Ureter (tissue), 1 donor: ENCODE measurements around the gene DNAH6. TPM values are rescaled to one million over a fixed set of nuclear protein-coding genes. Genes with fewer than 3 reads are reported as not detected.

Experiments used
- DNase-seq: peaks from one replicate; pipeline ENCODE4 v3.0.0-alpha.2; 2020; ENCODE audit warnings: low spot score
- total RNA-seq: library from RNA; stranded (reverse); gene quantifications from one replicate; pipeline ENCODE4 v1.2.4, GENCODE V29; 2023
- donor health status: DM: yes; HTN: yes; CAD: no.

DNAH6 gene
- total RNA-seq, 1 donor from 2014 or later, result 2.2 TPM

- no peak for DNase-seq
Observed at GRCh38 chr2:84628486-84628885, 112.2 kb downstream of the DNAH6 start.

DNA sequence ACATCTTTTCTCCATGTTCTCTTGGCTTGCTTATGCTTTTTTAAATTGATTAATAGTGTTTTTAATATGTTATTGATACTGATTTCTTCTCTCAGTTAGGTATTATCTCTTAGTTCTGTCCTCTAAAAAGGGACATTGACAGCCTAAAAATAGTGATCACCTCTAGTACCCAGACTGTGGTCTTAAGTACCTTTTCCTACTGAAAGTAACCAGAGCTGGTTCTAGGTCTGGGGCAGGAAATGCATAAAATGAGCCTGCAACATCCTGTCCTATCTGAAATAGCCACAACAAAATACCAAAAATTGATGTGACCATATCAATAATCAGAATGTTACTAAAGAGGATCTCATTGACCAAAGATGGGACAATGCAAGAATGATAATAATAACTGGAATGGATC lies 113.3 kb downstream of the DNAH6 start:
- no peak for DNase-seq

DNA sequence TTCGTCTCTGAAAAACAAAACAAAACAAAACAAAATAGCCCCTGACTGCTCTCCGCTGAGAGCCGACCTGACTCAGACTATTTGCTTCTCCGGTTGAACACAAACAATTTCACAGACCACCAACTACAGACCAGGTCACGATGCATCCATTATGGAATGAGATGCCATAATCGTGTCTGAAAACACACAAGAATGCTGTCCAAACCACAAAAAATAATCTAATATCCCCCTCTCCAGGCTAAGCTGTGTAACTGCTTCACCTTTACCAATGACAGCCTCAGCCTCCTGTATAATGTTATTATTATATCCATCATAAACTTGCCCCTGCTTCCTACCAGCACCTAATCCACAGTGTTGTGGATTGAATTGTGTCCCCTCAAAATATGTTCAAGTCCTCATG lies 114.7 kb downstream of the DNAH6 start:
- DNase-seq, result no peak

GRCh38 chr2:84631985-84632384 lies 115.7 kb downstream of the DNAH6 start:
- DNase-seq, result no peak

DNA sequence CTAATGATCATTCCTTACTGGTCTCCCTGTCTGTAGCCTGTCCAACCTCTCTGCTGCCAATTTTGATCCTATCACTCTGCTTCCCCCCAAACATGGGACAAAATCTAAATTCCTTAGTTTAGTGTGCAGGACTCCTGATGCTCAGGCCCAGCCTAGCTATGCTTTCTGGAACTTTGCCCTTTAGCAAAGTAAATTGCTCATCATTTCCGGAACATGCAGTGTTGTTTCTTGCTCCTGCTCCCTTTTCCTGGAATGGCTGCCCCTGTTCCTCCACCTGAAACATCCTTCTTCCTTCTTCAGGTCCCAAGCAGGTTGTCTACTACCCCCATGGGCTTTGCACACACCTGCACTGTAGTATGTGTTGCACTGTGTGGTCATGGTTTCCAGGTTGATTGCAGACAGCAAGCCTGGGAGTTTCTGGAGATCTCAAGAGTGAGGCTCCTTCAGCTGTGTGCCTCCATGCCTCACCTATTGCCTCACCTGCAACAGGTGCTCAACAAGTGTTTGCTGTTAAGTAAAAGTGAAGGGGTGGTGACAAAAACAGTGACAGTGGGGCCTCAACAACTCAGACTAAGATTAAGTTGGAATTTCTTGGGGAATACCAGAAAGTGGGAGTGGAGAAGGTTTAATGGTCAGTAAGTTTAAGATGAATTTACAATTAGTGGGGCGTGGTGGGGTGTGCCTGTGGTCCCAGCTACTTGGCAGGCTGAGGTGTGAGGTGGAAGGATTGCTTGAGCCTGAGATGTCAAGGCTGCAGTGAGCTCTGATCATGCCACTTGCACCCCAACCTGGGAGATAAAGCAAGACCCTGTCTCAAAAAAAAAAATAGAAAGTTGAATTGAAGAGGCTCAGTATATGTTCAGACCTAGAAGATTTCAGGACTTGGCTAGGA lies 120.0 kb downstream of the DNAH6 start:
- DNase-seq, result no peak

DNA sequence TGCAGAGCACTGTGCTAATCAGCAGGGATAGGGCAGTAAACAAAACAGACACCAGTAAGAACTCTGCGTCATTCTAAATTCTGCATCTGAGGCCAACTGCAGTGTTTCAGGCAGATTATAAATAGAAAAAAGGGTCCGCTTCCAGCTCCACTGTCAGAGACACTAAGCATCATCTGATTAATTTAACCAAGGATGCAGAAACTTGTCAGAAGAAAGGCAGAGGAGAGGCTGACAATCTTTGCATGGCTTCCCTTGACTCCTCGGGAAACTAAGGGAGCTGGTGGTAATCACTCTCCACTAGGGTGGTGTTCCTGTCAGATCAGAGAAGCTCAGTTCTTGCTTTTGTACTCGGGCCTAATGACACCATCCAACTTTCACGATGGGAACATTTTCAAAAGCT lies 123.5 kb downstream of the DNAH6 start:
- no peak for DNase-seq

GRCh38 chr2:84640411-84640810 lies 124.1 kb downstream of the DNAH6 start:
- DNase-seq, result no peak

DNA sequence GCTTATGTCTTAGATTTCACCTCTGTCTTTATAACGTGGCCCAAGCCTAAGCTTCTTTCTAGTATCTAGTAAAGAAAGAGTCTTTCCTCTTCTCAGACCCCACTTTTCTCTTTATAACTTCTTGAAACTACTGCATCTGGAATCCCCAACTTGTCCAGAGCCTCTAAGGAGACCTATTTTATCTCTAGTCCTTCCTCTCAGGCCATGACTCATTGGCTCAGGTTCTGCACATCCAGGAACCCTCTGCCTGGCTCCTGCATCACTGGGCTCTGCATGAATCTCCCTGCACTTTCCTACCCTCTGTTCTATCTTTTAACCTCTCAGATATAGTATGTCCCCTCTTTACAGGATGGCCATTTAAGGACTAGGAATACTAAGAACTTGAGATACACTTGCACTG lies 124.7 kb downstream of the DNAH6 start:
- no peak for DNase-seq

GRCh38 chr2:84643991-84644390 lies 127.7 kb downstream of the DNAH6 start:
- DNase-seq, result no peak

- DNase-seq, result no peak
Observed at GRCh38 chr2:84646514-84646913, 130.2 kb downstream of the DNAH6 start.

- DNase-seq, result no peak
Observed at GRCh38 chr2:84647267-84647666, 131.0 kb downstream of the DNAH6 start.

GRCh38 chr2:84649058-84649457 lies 132.8 kb downstream of the DNAH6 start:
- no peak for DNase-seq

DNA sequence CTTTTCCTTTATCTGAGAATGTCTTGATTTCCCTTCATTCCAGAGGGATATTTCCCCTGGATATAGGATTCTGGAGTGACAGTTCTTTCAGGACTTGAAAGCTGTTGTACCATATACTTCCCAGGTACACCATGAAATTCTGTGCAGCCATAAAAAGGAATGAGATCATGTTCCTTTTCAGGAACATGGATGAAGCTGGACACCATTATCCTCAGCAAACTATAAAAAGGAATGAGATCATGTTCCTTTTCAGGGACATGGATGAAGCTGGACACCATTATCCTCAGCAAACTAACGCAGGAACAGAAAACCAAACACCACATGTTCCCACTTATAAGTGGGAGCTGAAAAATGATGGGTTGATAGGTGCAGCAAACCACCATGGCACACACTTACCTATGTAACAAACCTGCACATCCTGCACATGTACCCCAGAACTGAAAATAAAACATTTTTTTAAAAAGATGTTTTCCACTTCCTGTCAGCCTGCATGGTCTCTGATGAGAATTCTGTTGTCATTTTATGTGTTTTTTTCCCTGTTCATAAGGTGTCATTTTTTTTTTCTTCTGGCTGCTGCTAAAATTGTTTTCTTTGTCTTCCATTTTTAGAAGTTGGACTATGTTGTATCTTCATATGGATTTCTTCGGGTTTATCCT lies 133.3 kb downstream of the DNAH6 start:
- no peak for DNase-seq

DNA sequence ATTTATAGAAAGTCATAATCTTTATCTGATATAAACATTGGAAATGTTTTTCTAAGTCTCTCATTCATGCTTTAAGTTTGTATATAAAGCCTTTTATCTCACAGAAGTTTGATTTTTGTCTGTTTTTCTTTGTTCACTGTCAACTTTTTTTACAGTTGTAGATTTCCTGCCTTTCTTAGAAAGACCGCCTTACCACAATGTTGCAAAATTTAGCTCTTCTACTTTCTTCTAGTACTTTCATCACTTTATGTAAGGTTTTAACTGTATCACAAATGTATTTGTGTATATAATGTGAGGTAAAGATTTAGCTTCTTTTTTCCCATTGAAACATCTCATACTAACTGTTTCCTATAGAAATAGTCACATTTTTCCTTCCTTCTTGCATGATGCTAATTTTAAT lies 136.1 kb downstream of the DNAH6 start:
- no peak for DNase-seq

DNA sequence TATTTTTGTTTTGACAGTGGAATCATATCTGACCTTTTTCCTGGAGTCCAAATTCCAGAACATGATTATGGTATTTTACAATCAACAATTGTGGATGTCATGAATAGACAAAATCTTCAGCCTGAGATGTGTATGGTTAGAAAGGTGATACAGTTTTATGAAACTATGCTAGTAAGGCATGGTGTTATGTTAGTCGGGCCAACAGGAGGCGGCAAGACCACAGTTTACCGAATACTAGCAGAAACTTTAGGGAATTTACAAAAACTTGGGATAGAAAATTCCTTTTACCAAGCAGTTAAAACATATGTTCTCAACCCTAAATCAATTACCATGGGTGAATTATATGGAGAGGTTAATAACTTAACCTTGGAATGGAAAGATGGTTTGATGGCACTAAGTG lies 137.0 kb downstream of the DNAH6 start:
- DNase-seq, result no peak

GRCh38 chr2:84654414-84654813 lies 138.1 kb downstream of the DNAH6 start:
- no peak for DNase-seq

DNA sequence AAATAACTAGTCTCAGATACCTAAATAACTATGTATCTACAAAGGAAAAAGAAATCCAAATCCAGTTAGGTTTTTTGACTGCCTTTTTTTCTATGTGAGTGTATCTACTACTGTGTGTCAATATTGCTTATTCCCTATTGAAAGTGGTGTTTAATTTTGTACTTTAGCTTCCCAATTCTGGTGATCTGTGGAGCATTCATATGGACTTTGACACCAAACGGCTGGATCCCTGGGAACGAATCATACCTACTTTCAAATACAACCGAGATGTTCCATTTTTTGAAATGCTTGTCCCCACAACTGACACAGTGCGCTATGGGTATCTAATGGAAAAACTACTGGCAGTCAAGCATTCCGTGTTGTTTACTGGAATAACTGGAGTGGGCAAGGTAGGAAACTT lies 152.8 kb downstream of the DNAH6 start:
- no peak for DNase-seq

- DNase-seq, result no peak
Observed at GRCh38 chr2:84674099-84674498, 157.8 kb downstream of the DNAH6 start.

DNA sequence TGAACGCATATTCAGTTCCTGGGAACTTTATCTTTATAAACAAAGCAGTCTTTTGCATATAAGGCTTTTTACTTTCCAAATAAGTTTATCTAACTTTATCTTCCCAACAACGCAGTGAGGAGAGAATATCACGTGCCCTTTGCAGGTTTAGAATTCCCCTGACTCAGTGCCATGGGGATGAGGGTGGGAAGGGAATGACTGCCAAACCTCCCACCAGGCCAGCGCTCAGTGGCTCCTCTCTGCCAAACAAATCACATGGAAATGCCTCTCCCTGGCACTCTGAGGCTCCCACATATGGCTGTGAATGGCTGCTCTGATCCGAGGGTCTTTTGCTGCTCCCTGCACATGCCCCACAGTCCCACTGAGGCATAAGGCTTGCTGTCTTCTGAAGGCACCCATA lies 158.3 kb downstream of the DNAH6 start:
- no peak for DNase-seq

GRCh38 chr2:84676295-84676694 lies 160.0 kb downstream of the DNAH6 start:
- no peak for DNase-seq

DNA sequence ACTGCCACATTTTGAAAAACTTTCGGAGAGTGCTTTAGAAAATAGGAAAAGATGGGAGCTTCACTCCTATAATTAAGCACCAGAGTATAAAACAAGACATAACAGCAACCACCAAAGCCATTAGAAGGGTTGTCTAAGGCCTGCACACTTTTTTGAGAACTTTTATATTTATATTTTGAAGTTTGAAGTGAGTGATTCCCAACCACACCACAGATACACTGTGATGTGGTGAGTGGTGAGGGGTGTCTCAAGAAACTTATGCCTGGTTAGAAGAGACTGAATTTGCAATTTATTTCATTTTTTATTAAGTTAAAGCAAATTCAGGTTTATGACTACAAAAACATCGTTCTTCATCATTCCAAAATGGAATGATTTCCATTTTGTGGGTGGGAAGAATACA lies 161.9 kb downstream of the DNAH6 start:
- DNase-seq, result no peak

DNA sequence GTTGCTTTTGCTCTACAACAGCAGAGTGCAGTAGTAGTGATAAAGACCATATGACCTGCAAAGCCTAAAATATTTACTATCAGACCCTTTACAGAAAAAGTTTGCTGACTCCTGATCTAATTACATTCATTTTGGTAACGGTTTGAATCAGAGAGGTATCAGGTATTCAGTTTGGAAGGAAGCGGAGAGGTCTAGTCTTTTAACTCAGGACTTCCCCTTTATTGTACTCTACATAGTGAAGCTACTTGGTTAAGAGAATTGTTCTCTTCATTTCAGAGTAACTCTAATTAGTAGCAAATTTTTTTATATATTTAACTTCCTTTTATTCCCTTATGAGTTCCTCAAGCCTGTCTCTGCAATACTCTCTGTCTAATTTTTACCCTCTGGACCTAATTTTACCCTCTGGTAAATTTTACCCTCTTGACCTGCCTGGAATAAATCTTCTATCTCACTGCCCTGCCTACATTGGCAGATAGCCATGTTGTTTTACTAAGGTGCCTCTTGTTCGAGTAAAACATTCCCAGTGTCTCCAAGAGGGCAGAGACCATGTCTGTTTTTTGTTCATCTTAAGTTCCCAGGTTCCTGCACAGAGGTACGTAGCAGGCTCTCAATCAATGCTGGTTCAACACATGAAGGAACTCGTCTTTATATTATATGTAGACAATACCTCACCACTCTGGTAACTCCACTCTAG lies 170.6 kb downstream of the DNAH6 start:
- DNase-seq, result no peak
